GM23338 (cell line): ENCODE data around the gene PRDM5. TPM values are rescaled to one million over a fixed set of nuclear protein-coding genes. Genes with fewer than 3 reads are reported as not detected.
A peak's percentile ranks its signal among the peaks of the same experiment; 100 is the strongest.

Experiments
- ATAC-seq: fragments of 200-7000 bp; cut with Tn5 transposase; 3 replicates; pipeline ENCODE4 v1.9.1; 2020
- DNase-seq: peaks from one replicate; pipeline ENCODE4 v3.0.0-alpha.2; 2015; ENCODE audit warnings: low spot score
- H2AFZ ChIP-seq: fragments of 200-600 bp; sonication (generic); 2 replicates; pipeline ENCODE4 v1.8.0; 2016; ENCODE audit warnings: antibody characterized with exemption, mild to moderate bottlenecking, moderate library complexity
- H3F3A ChIP-seq: fragments of 200-600 bp; sonication (generic); replicated peaks from 2 replicates; pipeline ENCODE4 v1.8.0; 2017; ENCODE audit warnings: antibody characterized with exemption, mixed run types, low read depth
- H3K27ac ChIP-seq: fragments of 200-600 bp; sonication (generic); 2 replicates; pipeline ENCODE4 v1.6.1; 2016; ENCODE audit warnings: low read depth
- H3K27me3 ChIP-seq: fragments of 200-600 bp; sonication (generic); 2 replicates; pipeline ENCODE4 v1.8.0; 2016; ENCODE audit warnings: mild to moderate bottlenecking, mixed run types, moderate library complexity; ENCODE audit not compliant: insufficient read depth
- H3K36me3 ChIP-seq: fragments of 200-600 bp; sonication (generic); 2 replicates; pipeline ENCODE4 v1.8.0; 2016; ENCODE audit warnings: mild to moderate bottlenecking; ENCODE audit not compliant: insufficient read depth
- H3K4me1 ChIP-seq: fragments of 200-600 bp; sonication (generic); 2 replicates; pipeline ENCODE4 v1.8.0; 2016; ENCODE audit warnings: mild to moderate bottlenecking, moderate library complexity; ENCODE audit not compliant: insufficient read depth
- H3K4me2 ChIP-seq: fragments of 200-600 bp; sonication (generic); 2 replicates; pipeline ENCODE4 v1.7.1; 2017; ENCODE audit warnings: mixed run types
- H3K4me3 ChIP-seq: fragments of 200-600 bp; sonication (generic); 2 replicates; pipeline ENCODE4 v1.6.1; 2016; ENCODE audit warnings: mixed run types
- H3K79me2 ChIP-seq: fragments of 200-600 bp; sonication (generic); replicated peaks from 2 replicates; pipeline ENCODE4 v1.8.0; 2017; ENCODE audit warnings: mild to moderate bottlenecking; ENCODE audit not compliant: insufficient read depth
- H3K9me2 ChIP-seq: fragments of 200-600 bp; sonication (generic); 2 replicates; pipeline ENCODE4 v1.8.0; 2017; ENCODE audit not compliant: insufficient read depth
- H4K20me1 ChIP-seq: fragments of 200-600 bp; sonication (generic); replicated peaks from 2 replicates; pipeline ENCODE4 v1.8.0; 2017; ENCODE audit warnings: mild to moderate bottlenecking; ENCODE audit not compliant: insufficient read depth
- H3K27ac Mint-ChIP-seq: 2 replicates; pipeline ENCODE4 v1.8.0; 2020; ENCODE audit warnings: inconsistent platforms, mild to moderate bottlenecking, moderate library complexity, mixed read lengths
- H3K27me3 Mint-ChIP-seq: 3 replicates; pipeline ENCODE4 v1.8.0; 2022; ENCODE audit warnings: low read depth, mild to moderate bottlenecking, moderate library complexity, mixed read lengths, inconsistent platforms; ENCODE audit not compliant: insufficient read depth, poor library complexity
- H3K36me3 Mint-ChIP-seq: 3 replicates; pipeline ENCODE4 v1.8.0; 2021; ENCODE audit warnings: low read depth, mild to moderate bottlenecking, inconsistent platforms, moderate library complexity, mixed read lengths
- H3K4me1 Mint-ChIP-seq: 3 replicates; pipeline ENCODE4 v1.8.0; 2020; ENCODE audit warnings: mild to moderate bottlenecking, inconsistent platforms, mixed read lengths
- H3K4me3 Mint-ChIP-seq: 3 replicates; pipeline ENCODE4 v1.8.0; 2021; ENCODE audit warnings: moderate library complexity, mild to moderate bottlenecking, inconsistent platforms, mixed read lengths
- H3K9me3 Mint-ChIP-seq: 3 replicates; pipeline ENCODE4 v1.8.0; 2020; ENCODE audit warnings: moderate library complexity, mild to moderate bottlenecking, inconsistent platforms, mixed read lengths
- CREB1 ChIP-seq: fragments of 250-450 bp; sonication (Bioruptor Pico); IDR thresholded peaks from 2 replicates; pipeline ENCODE4 v1.5.0; 2020; ENCODE audit warnings: low read depth, mild to moderate bottlenecking, moderate library complexity
- CTCF ChIP-seq, 2 experiments: fragments of 200-600 bp in 1 of 2; sonication (generic) in 1 of 2; conservative IDR thresholded peaks; 2 replicates each; pipeline versions ENCODE4 v1.5.1 to v1.6.1; 2016 to 2017; ENCODE audit warnings: antibody characterized with exemption in 2 of 2, low read depth in 2 of 2, mild to moderate bottlenecking in 2 of 2, moderate library complexity in 1 of 2
- ETS1 ChIP-seq: IDR thresholded peaks from 2 replicates; pipeline ENCODE4 v1.6.1; 2016; ENCODE audit warnings: antibody characterized with exemption
- EZH2 ChIP-seq: fragments of 200-600 bp; sonication (generic); IDR thresholded peaks from one replicate; pipeline ENCODE4 v1.8.0; 2017; ENCODE audit warnings: antibody characterized with exemption, mild to moderate bottlenecking, low read depth; ENCODE audit not compliant: unreplicated experiment
- EZH2phosphoT487 ChIP-seq: fragments of 200-600 bp; sonication (generic); IDR thresholded peaks from one replicate; pipeline ENCODE4 v1.8.1; 2018; ENCODE audit warnings: antibody characterized with exemption; ENCODE audit not compliant: unreplicated experiment
- JUNB ChIP-seq: IDR thresholded peaks from one replicate; pipeline ENCODE4 v1.6.1; 2016; ENCODE audit warnings: antibody characterized with exemption; ENCODE audit not compliant: unreplicated experiment
- NANOG ChIP-seq: IDR thresholded peaks from 2 replicates; pipeline ENCODE4 v1.6.1; 2016; ENCODE audit warnings: antibody characterized with exemption, borderline replicate concordance
- POLR2AphosphoS5 ChIP-seq: IDR thresholded peaks from 2 replicates; pipeline ENCODE4 v1.6.1; 2016; ENCODE audit warnings: antibody characterized with exemption, low read depth
- STAT1 ChIP-seq: IDR thresholded peaks from one replicate; pipeline ENCODE4 v1.6.1; 2016; ENCODE audit warnings: antibody characterized with exemption; ENCODE audit not compliant: unreplicated experiment
- ZNF114 ChIP-seq: fragments of 250-450 bp; sonication (Bioruptor Pico); IDR thresholded peaks from 2 replicates; pipeline ENCODE4 v1.5.0; 2020; ENCODE audit warnings: mild to moderate bottlenecking, moderate library complexity
- ZNF331 ChIP-seq: fragments of 250-450 bp; sonication (Bioruptor Pico); IDR thresholded peaks from 2 replicates; pipeline ENCODE4 v1.5.0; 2020; ENCODE audit warnings: low read depth, mild to moderate bottlenecking, moderate library complexity
- polyA plus RNA-seq: library from polyadenylated mRNA; unstranded; fragments of >200 nt; fragmentation: Nextera tagmentation; extraction: Ambion mirVana; gene quantifications from 2 replicates; pipeline ENCODE4 v1.2.1, GENCODE V29; 2016
- total RNA-seq: library from RNA; depleted of rRNA; stranded (reverse); fragments of >200 nt; shearing (Covaris generic); gene quantifications from 2 replicates; pipeline ENCODE4 v1.2.3, GENCODE V29; 2014
- TF ChIP-seq, protein P1 (sequence below): fragments of 250-450 bp; sonication (Bioruptor Pico); IDR thresholded peaks from 2 replicates; pipeline ENCODE4 v1.5.0; 2020; ENCODE audit warnings: mild to moderate bottlenecking, moderate library complexity
- TF ChIP-seq, protein P2 (sequence below): IDR thresholded peaks from one replicate; pipeline ENCODE4 v1.6.1; 2018; ENCODE audit warnings: antibody characterized with exemption; ENCODE audit not compliant: unreplicated experiment

The PRDM5 gene
- total and polyA plus RNA-seq, 2 experiments from 2014 or later = 11.2 to 40.4 TPM

DNA sequence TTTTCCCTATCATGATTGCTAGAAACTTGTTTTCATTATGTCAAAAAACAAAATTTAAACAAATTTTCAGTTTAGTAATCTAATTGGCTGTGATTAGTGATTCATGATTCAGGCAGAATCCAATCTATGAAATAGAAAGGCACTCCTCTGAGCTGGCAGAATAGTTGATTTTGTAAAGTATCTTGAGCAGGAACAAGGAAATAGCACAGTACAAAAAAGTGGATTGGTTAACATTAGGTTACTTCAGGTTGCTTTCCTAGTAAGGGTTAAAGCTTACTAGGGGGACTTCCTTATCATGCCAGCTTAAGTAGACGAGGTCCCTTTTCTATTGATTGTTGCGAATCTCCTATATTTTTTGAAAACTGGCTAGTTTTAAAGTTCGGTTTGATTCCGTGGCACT lies 43.4 kb upstream of the PRDM5 start (continued):
- no peak for TF ChIP-seq JUNB

GRCh38 chr4:120964596-120964995 lies 42.1 kb upstream of the PRDM5 start:
- Histone ChIP-seq H3K4me2 (no peak overlapping the region), H3K27me3 (no peaks in the 10 kb centered on the region), H3K4me1 (peaks cover 7% of the 10 kb centered on the region; the same call in 1 of the 2 replicates), H3K9me2 (no peaks in the 10 kb centered on the region), H4K20me1 (no peaks in the 10 kb centered on the region), H3K4me3 (no peak overlapping the region), H3F3A (no peaks in the 10 kb centered on the region), H3K79me2 (no peaks in the 10 kb centered on the region), H3K27ac (no peak overlapping the region), H3K36me3 (no peaks in the 10 kb centered on the region), H2AFZ (no peak overlapping the region)
- no peaks in the 10 kb centered on the region for H3K27me3 Mint-ChIP-seq
- ATAC-seq (peak; percentile 75), DNase-seq (peak; percentile 25)
- H3K4me1 Mint-ChIP-seq = peaks cover 7% of the 10 kb centered on the region; the same call in 2 of the 3 replicates
- H3K9me3 Mint-ChIP-seq = no peaks in the 10 kb centered on the region
- no peak overlapping the region for H3K27ac Mint-ChIP-seq
- H3K4me3 Mint-ChIP-seq = no peak overlapping the region
- no peak for TF ChIP-seq ZNF114 (CRISPR knock-in tag)
- TF ChIP-seq NANOG = no peak
- no peak for TF ChIP-seq CREB1 (CRISPR knock-in tag)
- TF ChIP-seq JUNB = no peak
- TF ChIP-seq, protein P1, sequence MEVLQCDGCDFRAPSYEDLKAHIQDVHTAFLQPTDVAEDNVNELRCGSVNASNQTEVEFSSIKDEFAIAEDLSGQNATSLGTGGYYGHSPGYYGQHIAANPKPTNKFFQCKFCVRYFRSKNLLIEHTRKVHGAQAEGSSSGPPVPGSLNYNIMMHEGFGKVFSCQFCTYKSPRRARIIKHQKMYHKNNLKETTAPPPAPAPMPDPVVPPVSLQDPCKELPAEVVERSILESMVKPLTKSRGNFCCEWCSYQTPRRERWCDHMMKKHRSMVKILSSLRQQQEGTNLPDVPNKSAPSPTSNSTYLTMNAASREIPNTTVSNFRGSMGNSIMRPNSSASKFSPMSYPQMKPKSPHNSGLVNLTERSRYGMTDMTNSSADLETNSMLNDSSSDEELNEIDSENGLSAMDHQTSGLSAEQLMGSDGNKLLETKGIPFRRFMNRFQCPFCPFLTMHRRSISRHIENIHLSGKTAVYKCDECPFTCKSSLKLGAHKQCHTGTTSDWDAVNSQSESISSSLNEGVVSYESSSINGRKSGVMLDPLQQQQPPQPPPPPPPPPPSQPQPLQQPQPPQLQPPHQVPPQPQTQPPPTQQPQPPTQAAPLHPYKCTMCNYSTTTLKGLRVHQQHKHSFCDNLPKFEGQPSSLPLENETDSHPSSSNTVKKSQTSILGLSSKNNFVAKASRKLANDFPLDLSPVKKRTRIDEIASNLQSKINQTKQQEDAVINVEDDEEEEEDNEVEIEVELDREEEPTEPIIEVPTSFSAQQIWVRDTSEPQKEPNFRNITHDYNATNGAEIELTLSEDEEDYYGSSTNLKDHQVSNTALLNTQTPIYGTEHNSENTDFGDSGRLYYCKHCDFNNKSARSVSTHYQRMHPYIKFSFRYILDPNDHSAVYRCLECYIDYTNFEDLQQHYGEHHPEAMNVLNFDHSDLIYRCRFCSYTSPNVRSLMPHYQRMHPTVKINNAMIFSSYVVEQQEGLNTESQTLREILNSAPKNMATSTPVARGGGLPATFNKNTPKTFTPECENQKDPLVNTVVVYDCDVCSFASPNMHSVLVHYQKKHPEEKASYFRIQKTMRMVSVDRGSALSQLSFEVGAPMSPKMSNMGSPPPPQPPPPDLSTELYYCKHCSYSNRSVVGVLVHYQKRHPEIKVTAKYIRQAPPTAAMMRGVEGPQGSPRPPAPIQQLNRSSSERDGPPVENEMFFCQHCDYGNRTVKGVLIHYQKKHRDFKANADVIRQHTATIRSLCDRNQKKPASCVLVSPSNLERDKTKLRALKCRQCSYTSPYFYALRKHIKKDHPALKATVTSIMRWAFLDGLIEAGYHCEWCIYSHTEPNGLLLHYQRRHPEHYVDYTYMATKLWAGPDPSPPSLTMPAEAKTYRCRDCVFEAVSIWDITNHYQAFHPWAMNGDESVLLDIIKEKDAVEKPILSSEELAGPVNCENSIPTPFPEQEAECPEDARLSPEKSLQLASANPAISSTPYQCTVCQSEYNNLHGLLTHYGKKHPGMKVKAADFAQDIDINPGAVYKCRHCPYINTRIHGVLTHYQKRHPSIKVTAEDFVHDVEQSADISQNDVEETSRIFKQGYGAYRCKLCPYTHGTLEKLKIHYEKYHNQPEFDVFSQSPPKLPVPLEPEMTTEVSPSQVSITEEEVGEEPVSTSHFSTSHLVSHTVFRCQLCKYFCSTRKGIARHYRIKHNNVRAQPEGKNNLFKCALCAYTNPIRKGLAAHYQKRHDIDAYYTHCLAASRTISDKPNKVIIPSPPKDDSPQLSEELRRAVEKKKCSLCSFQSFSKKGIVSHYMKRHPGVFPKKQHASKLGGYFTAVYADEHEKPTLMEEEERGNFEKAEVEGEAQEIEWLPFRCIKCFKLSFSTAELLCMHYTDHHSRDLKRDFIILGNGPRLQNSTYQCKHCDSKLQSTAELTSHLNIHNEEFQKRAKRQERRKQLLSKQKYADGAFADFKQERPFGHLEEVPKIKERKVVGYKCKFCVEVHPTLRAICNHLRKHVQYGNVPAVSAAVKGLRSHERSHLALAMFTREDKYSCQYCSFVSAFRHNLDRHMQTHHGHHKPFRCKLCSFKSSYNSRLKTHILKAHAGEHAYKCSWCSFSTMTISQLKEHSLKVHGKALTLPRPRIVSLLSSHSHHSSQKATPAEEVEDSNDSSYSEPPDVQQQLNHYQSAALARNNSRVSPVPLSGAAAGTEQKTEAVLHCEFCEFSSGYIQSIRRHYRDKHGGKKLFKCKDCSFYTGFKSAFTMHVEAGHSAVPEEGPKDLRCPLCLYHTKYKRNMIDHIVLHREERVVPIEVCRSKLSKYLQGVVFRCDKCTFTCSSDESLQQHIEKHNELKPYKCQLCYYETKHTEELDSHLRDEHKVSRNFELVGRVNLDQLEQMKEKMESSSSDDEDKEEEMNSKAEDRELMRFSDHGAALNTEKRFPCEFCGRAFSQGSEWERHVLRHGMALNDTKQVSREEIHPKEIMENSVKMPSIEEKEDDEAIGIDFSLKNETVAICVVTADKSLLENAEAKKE (CRISPR knock-in tag) = no peak
- no peak for TF ChIP-seq CTCF (conservative IDR thresholded peaks at IDR 0.05; ENCODE audit: low read depth in 2 of 2)
- TF ChIP-seq, protein P2, sequence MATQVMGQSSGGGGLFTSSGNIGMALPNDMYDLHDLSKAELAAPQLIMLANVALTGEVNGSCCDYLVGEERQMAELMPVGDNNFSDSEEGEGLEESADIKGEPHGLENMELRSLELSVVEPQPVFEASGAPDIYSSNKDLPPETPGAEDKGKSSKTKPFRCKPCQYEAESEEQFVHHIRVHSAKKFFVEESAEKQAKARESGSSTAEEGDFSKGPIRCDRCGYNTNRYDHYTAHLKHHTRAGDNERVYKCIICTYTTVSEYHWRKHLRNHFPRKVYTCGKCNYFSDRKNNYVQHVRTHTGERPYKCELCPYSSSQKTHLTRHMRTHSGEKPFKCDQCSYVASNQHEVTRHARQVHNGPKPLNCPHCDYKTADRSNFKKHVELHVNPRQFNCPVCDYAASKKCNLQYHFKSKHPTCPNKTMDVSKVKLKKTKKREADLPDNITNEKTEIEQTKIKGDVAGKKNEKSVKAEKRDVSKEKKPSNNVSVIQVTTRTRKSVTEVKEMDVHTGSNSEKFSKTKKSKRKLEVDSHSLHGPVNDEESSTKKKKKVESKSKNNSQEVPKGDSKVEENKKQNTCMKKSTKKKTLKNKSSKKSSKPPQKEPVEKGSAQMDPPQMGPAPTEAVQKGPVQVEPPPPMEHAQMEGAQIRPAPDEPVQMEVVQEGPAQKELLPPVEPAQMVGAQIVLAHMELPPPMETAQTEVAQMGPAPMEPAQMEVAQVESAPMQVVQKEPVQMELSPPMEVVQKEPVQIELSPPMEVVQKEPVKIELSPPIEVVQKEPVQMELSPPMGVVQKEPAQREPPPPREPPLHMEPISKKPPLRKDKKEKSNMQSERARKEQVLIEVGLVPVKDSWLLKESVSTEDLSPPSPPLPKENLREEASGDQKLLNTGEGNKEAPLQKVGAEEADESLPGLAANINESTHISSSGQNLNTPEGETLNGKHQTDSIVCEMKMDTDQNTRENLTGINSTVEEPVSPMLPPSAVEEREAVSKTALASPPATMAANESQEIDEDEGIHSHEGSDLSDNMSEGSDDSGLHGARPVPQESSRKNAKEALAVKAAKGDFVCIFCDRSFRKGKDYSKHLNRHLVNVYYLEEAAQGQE = no peak
- no peak for TF ChIP-seq STAT1
- TF ChIP-seq ZNF331 (CRISPR knock-in tag) = no peak
- no peak for TF ChIP-seq EZH2phosphoT487
- TF ChIP-seq EZH2 = no peak
- no peak for TF ChIP-seq ETS1
- TF ChIP-seq POLR2AphosphoS5 = no peak
- H3K36me3 Mint-ChIP-seq = no peaks in the 10 kb centered on the region
